Right lobe of liver (tissue), 6 donors: ENCODE data around the gene HNRNPD. TPM values are rescaled to one million over a fixed set of nuclear protein-coding genes. Genes with fewer than 3 reads are reported as not detected.
A peak's percentile ranks its signal among the peaks of the same experiment; 100 is the strongest.
"Not testable (repeated sequence)": the region's sequence is repeated elsewhere in the genome, so short reads cannot be mapped to it uniquely, and the experiment has no call there.

ENCODE experiments used
- ATAC-seq, 4 donors: fragments of 200-7000 bp; cut with Tn5 transposase; one replicate each; pipeline ENCODE4 v1.9.1; 2020; ENCODE audit warnings: mild to moderate bottlenecking in 4 of 4, moderate library complexity in 4 of 4
- DNase-seq, 3 donors: peaks; one replicate each; pipeline ENCODE4 v3.0.0-alpha.2; 2020
- H3K27ac ChIP-seq, 3 donors: fragments of 200-600 bp; one replicate each; pipeline ENCODE4 v1.8.0; 2022
- H3K27me3 ChIP-seq, 2 donors: fragments of 200-600 bp; one replicate each; pipeline ENCODE4 v1.8.0; 2022
- H3K36me3 ChIP-seq, 4 donors: fragments of 200-600 bp; sonication (generic) in 1 of 4; one replicate each; pipeline versions ENCODE4 v1.5.1 to v1.8.0; 2017 to 2022; ENCODE audit warnings: control low read depth in 1 of 4
- H3K4me1 ChIP-seq, 4 donors: fragments of 200-600 bp; sonication (generic) in 1 of 4; one replicate each; pipeline versions ENCODE4 v1.5.1 to v1.8.0; 2017 to 2022; ENCODE audit warnings: control low read depth in 1 of 4
- H3K4me3 ChIP-seq, 3 donors: fragments of 200-600 bp; one replicate each; pipeline ENCODE4 v1.8.0; 2022
- H3K9me3 ChIP-seq, 4 donors: fragments of 200-600 bp; sonication (generic) in 1 of 4; one replicate each; pipeline versions ENCODE4 v1.5.1 to v1.8.0; 2017 to 2022; ENCODE audit warnings: control low read depth in 1 of 4
- POLR2A ChIP-seq: fragments of 450-650 bp; IDR thresholded peaks from one replicate; pipeline ENCODE4 v1.6.1; 2017; ENCODE audit warnings: antibody characterized with exemption, mild to moderate bottlenecking
- whole genome bisulfite sequencing: methylation state at CpG from one replicate; pipeline ENCODE4 v1.1.6; 2018; ENCODE audit warnings: low coverage, low lambda C conversion rate; ENCODE audit not compliant: insufficient coverage; ENCODE audit errors: missing lambda C conversion rate; 5-methylcytosine and 5-hydroxymethylcytosine counted together
- intact Hi-C, 2 donors: fragments of 100-400 bp; cut with DNase I; formaldehyde crosslinking; loops; one replicate each; pipeline versions ENCODE4 v1.11.2 to v1.14.1; 2022
- total RNA-seq, 6 experiments: library from RNA; depleted of rRNA in 2 of 6; stranded (reverse); fragments of >200 nt in 2 of 6; fragmentation: NEBNext Ultra II Directional in 3 of 6; extraction: Animal tissue kit (Norgen Biotek cat#: 25700) in 3 of 6; gene quantifications; one replicate each; pipeline versions ENCODE4 v1.1.0 to v1.2.4, GENCODE V29; 2016 to 2023
- TF ChIP-seq, protein P1 (sequence below), 4 donors: fragments of 200-600 bp in 3 of 4; fragments of 450-650 bp in 1 of 4; IDR thresholded peaks; one replicate each; pipeline versions ENCODE4 v1.5.1 to v1.8.0; 2016 to 2022; ENCODE audit warnings: antibody characterized with exemption in 4 of 4, mild to moderate bottlenecking in 2 of 4
- donor health status: DM: no; HTN: yes; CAD: no.
- donor health status: DM: no; HTN: no; CAD: no.
- donor health status: DM: no; HTN: no; CAD: no.
- donor health status: DM: no; HTN: yes; CAD: no.
- donor health status: DM: no; HTN: yes; CAD: no.

HNRNPD gene
- total RNA-seq, 6 experiments from 2014 or later: 34.5 to 67.1 (median 42.6) TPM

DNA sequence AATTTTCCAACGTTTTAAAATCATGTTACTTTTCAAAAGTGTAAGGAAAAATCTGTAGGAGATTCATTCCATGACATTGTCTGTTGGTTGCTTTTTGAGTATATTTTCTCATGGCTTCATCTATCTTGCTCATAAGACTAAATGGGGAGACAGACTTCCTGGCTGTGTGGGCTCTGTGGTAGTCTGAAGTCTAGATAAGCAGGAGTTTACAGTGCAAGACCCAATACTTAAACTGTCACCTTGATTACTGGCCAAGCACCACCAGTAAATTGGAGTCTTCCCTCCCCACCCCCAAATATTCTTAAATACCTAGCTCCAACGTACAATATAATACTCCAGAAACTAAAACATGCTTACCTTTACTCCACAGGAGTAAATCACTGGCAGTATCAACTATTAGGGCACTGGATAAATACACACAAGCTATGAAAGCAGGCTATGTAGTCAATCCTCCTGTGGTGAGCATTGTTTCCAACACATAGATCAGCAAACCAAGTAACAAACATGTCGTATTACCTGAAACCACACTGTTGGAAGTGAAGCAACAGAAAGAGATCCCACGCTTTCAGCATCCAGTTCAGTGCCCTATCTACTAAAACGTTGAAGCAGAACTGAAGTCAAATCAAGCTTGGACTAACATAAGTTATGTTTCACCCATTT, 6.2 kb downstream of the HNRNPD start:
- no peaks in the 10 kb centered on the region for H3K9me3 ChIP-seq
- TF ChIP-seq, protein P1, sequence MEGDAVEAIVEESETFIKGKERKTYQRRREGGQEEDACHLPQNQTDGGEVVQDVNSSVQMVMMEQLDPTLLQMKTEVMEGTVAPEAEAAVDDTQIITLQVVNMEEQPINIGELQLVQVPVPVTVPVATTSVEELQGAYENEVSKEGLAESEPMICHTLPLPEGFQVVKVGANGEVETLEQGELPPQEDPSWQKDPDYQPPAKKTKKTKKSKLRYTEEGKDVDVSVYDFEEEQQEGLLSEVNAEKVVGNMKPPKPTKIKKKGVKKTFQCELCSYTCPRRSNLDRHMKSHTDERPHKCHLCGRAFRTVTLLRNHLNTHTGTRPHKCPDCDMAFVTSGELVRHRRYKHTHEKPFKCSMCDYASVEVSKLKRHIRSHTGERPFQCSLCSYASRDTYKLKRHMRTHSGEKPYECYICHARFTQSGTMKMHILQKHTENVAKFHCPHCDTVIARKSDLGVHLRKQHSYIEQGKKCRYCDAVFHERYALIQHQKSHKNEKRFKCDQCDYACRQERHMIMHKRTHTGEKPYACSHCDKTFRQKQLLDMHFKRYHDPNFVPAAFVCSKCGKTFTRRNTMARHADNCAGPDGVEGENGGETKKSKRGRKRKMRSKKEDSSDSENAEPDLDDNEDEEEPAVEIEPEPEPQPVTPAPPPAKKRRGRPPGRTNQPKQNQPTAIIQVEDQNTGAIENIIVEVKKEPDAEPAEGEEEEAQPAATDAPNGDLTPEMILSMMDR (IDR thresholded peaks at IDR 0.05): no peak
- TF ChIP-seq POLR2A: no peak
- DNase-seq (no peak), ATAC-seq (no peak)
- H3K4me3 ChIP-seq: no peak overlapping the region
- H3K36me3 ChIP-seq: peaks cover 0 to 14% (median 6%) of the 10 kb centered on the region in 4 donors
- intact Hi-C loops: no loop called here
- H3K27me3 ChIP-seq: no peaks in the 10 kb centered on the region
- 51% methylated on average over 5 of the region's 5 CpGs for WGBS
- peaks cover 0 to 58% (median 24%) of the 10 kb centered on the region in 4 donors for H3K4me1 ChIP-seq
- H3K27ac ChIP-seq: no peak overlapping the region

DNA sequence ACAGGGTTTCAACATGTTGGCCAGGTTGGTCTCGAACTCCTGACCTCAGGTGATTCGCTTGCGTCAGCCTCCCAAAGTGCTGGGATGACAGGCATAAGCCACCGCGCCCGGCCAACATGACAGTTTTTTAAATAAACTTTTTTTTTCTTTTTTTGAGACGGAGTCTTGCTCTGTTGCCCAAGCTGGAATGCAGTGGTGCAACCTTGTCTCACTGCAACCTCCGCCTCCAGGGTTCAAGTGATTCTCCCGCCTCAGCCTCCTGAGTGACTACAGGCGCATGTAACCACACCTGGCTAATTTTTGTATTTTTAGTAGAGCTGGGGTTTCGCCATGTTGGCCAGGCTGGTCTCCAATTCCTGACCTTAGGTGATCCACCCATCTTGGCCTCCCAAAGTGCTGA, 7.4 kb downstream of the HNRNPD start:
- peaks cover 0 to 14% (median 6%) of the 10 kb centered on the region in 4 donors for H3K36me3 ChIP-seq
- 100% methylated on average over 8 of the region's 11 CpGs for WGBS
- H3K27ac ChIP-seq, DNase-seq, intact Hi-C loops, H3K9me3 ChIP-seq, ATAC-seq, H3K4me3 ChIP-seq, H3K27me3 ChIP-seq: not testable (repeated sequence)
- peaks cover 0 to 54% (median 20%) of the 10 kb centered on the region in 4 donors for H3K4me1 ChIP-seq

DNA sequence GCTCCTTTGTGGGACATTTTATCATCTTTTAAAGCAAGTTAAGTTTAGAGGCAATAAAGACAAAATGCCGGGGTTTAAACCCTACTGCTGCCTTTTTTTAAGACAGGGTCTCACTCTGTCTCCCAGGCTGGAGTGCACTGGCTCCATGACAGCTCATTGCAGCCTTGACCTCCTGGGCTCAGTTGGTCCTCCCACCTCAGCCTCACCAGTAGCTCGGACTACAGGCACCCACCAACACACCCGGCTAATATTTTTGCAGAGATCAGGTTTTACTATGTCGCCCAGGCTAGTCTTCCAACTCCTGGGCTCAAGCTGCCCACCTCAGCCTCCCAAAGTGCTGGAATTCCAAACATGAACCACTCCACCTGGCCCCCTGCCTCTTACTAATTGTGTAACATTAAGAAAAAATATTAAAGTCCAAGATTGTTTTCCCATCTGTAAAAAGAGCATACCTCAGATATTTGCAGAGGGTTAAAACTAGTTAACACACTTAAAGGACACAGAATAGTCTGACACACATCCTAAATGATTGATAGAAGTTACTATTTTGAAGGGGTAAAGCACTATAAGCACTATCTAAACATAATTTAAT, 9.8 kb downstream of the HNRNPD start:
- ATAC-seq: peak in 1 of 4 donors; percentile 22
- DNase-seq: no peak
- WGBS: 87% methylated on average over 4 of the region's 4 CpGs
- Histone ChIP-seq H3K27ac (no peak overlapping the region), H3K9me3 (no peaks in the 10 kb centered on the region), H3K36me3 (peaks cover 0 to 6% (median 5%) of the 10 kb centered on the region in 4 donors), H3K27me3 (no peaks in the 10 kb centered on the region), H3K4me1 (peaks cover 0 to 45% (median 10%) of the 10 kb centered on the region in 4 donors), H3K4me3 (no peak overlapping the region)
- intact Hi-C loops: no loop called here
- TF ChIP-seq, protein P1 (IDR thresholded peaks at IDR 0.05): no peak
- TF ChIP-seq POLR2A: no peak

DNA sequence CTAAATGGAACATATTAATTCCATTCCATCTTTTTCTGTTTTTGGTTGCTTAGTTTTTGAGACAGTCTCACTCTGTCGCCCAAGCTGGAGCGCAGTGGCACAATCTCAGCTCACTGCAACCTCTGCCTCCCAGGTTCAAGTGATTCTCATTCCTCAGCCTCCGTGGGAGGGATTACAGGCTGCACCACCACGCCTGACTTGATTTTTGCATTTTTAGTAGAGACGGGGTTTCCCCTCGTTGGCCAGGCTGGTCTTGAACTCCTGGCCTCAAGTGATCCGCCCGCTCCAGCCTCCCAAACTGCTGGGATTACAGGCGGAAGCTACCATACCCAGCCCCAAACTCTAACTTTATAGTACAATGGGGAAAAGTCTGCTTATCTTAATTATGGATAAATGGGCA, 11.2 kb downstream of the HNRNPD start:
- Histone ChIP-seq H3K27ac (no peak overlapping the region), H3K9me3 (no peaks in the 10 kb centered on the region), H3K27me3 (no peaks in the 10 kb centered on the region), H3K36me3 (peaks cover 0 to 5% (median 0%) of the 10 kb centered on the region in 4 donors), H3K4me1 (peaks cover 0 to 39% (median 8%) of the 10 kb centered on the region in 4 donors), H3K4me3 (no peak overlapping the region)
- ATAC-seq: no peak
- no peak for DNase-seq
- intact Hi-C loops: no loop called here
- TF ChIP-seq POLR2A: no peak
- TF ChIP-seq, protein P1 (IDR thresholded peaks at IDR 0.05): no peak
- 72% methylated on average over 9 of the region's 9 CpGs for WGBS
